ENCODE results near the gene MDH2.
"Not testable (repeated sequence)": the region's sequence is repeated elsewhere in the genome, so short reads cannot be mapped to it uniquely, and the experiment has no call there.

MDH2 gene

GRCh38 chr7:76086070-76086469, 38.2 kb downstream of the MDH2 start:
- Histone ChIP-seq H3K9me3 (ENCODE audit: insufficient read depth, low read length) (no peaks in the 10 kb centered on the region), H3K4me3 (ENCODE audit: insufficient read depth, low read length, poor library complexity, severe bottlenecking) (no peak overlapping the region), H3F3A (ENCODE audit: insufficient read depth) (no peaks in the 10 kb centered on the region), H3K36me3 (ENCODE audit: low read length) (no peaks in the 10 kb centered on the region), H3K79me2 (ENCODE audit: insufficient read depth, low read length) (no peaks in the 10 kb centered on the region), H2AFZ (ENCODE audit: low read depth, low read length, severe bottlenecking) (no peak overlapping the region), H3K27ac (ENCODE audit: low read depth, low read length) (no peak overlapping the region), H4K20me1 (ENCODE audit: low read depth, low read length) (no peaks in the 10 kb centered on the region), H3K4me2 (ENCODE audit: low read depth, low read length, poor library complexity, severe bottlenecking) (no peak overlapping the region), H3K27me3 (ENCODE audit: low read length) (no peaks in the 10 kb centered on the region), H3K9ac (ENCODE audit: low read length) (no peak overlapping the region), H3K9me2 (replicated peaks; ENCODE audit: insufficient read depth, low read length) (no peaks in the 10 kb centered on the region)
- TF ChIP-seq EZH2phosphoT487 (conservative IDR thresholded peaks at IDR 0.05; ENCODE audit: low read length), result no peak
- TF ChIP-seq, protein P1, sequence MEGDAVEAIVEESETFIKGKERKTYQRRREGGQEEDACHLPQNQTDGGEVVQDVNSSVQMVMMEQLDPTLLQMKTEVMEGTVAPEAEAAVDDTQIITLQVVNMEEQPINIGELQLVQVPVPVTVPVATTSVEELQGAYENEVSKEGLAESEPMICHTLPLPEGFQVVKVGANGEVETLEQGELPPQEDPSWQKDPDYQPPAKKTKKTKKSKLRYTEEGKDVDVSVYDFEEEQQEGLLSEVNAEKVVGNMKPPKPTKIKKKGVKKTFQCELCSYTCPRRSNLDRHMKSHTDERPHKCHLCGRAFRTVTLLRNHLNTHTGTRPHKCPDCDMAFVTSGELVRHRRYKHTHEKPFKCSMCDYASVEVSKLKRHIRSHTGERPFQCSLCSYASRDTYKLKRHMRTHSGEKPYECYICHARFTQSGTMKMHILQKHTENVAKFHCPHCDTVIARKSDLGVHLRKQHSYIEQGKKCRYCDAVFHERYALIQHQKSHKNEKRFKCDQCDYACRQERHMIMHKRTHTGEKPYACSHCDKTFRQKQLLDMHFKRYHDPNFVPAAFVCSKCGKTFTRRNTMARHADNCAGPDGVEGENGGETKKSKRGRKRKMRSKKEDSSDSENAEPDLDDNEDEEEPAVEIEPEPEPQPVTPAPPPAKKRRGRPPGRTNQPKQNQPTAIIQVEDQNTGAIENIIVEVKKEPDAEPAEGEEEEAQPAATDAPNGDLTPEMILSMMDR (IDR thresholded peaks at IDR 0.05; ENCODE audit: insufficient read depth, low read length, poor library complexity, severe bottlenecking), result no peak

- not testable (repeated sequence) for H3K27ac ChIP-seq (ENCODE audit: low read depth, low read length); H3F3A ChIP-seq (ENCODE audit: insufficient read depth); H4K20me1 ChIP-seq (ENCODE audit: low read depth, low read length); H3K27me3 ChIP-seq (ENCODE audit: low read length); H3K4me2 ChIP-seq (ENCODE audit: low read depth, low read length, poor library complexity, severe bottlenecking); H3K79me2 ChIP-seq (ENCODE audit: insufficient read depth, low read length); H3K36me3 ChIP-seq (ENCODE audit: low read length); H3K9me2 ChIP-seq (replicated peaks; ENCODE audit: insufficient read depth, low read length); H3K4me3 ChIP-seq (ENCODE audit: insufficient read depth, low read length, poor library complexity, severe bottlenecking); H2AFZ ChIP-seq (ENCODE audit: low read depth, low read length, severe bottlenecking); H3K9me3 ChIP-seq (ENCODE audit: insufficient read depth, low read length); H3K9ac ChIP-seq (ENCODE audit: low read length)
Measured at GRCh38 chr7:76087362-76087791, 39.5 kb downstream of the MDH2 start.

DNA sequence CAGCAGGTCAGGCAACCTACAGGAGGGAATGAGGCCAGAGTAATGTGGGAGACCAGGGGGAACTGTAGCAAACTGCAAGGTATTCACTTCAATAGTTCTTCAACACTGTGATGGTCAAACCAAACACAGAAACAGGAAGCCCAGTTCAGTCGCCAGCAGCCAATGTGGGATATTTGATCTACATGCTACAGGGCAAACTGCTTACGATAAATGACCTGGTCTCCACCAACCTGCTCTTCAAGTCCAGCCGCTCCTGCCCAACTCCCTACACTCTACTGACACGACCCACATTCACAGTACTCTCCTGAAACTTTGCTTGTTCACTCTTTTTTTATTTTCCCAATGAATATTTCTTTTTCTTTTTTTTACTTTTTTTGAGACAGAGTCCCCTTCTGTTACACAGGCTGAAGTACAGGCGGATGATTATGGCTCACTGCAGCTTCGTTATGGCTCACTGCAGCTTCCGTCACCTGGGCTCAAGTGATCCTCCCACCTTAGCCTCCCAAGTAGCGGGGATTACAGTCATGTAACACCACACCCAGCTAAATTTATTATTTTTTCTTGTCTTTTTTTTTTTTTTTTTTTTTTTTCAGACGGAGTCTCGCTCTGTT, 42.1 kb downstream of the MDH2 start:
- Histone ChIP-seq H3K4me3 (ENCODE audit: insufficient read depth, low read length, poor library complexity, severe bottlenecking) (no peak overlapping the region), H3K27me3 (ENCODE audit: low read length) (no peaks in the 10 kb centered on the region), H3K4me2 (ENCODE audit: low read depth, low read length, poor library complexity, severe bottlenecking) (no peak overlapping the region), H3K9ac (ENCODE audit: low read length) (no peak overlapping the region), H3K9me3 (ENCODE audit: insufficient read depth, low read length) (no peaks in the 10 kb centered on the region), H3K79me2 (ENCODE audit: insufficient read depth, low read length) (no peaks in the 10 kb centered on the region), H4K20me1 (ENCODE audit: low read depth, low read length) (no peaks in the 10 kb centered on the region), H2AFZ (ENCODE audit: low read depth, low read length, severe bottlenecking) (no peak overlapping the region), H3K27ac (ENCODE audit: low read depth, low read length) (no peak overlapping the region), H3K9me2 (replicated peaks; ENCODE audit: insufficient read depth, low read length) (no peaks in the 10 kb centered on the region), H3F3A (ENCODE audit: insufficient read depth) (no peaks in the 10 kb centered on the region), H3K36me3 (ENCODE audit: low read length) (no peaks in the 10 kb centered on the region)
- TF ChIP-seq, protein P1 (IDR thresholded peaks at IDR 0.05; ENCODE audit: insufficient read depth, low read length, poor library complexity, severe bottlenecking), result no peak
- TF ChIP-seq EZH2phosphoT487 (conservative IDR thresholded peaks at IDR 0.05; ENCODE audit: low read length), result no peak

GRCh38 chr7:76091506-76091905, 43.6 kb downstream of the MDH2 start:
- Histone ChIP-seq H3K4me3 (ENCODE audit: insufficient read depth, low read length, poor library complexity, severe bottlenecking) (no peak overlapping the region), H3K9me3 (ENCODE audit: insufficient read depth, low read length) (no peaks in the 10 kb centered on the region), H2AFZ (ENCODE audit: low read depth, low read length, severe bottlenecking) (no peak overlapping the region), H3K27me3 (ENCODE audit: low read length) (no peaks in the 10 kb centered on the region), H4K20me1 (ENCODE audit: low read depth, low read length) (no peaks in the 10 kb centered on the region), H3K9ac (ENCODE audit: low read length) (no peak overlapping the region), H3K4me2 (ENCODE audit: low read depth, low read length, poor library complexity, severe bottlenecking) (no peak overlapping the region), H3K79me2 (ENCODE audit: insufficient read depth, low read length) (no peaks in the 10 kb centered on the region), H3K36me3 (ENCODE audit: low read length) (no peaks in the 10 kb centered on the region), H3F3A (ENCODE audit: insufficient read depth) (no peaks in the 10 kb centered on the region), H3K27ac (ENCODE audit: low read depth, low read length) (no peak overlapping the region), H3K9me2 (replicated peaks; ENCODE audit: insufficient read depth, low read length) (no peaks in the 10 kb centered on the region)
- no peak for TF ChIP-seq EZH2phosphoT487 (conservative IDR thresholded peaks at IDR 0.05; ENCODE audit: low read length)
- TF ChIP-seq, protein P1 (IDR thresholded peaks at IDR 0.05; ENCODE audit: insufficient read depth, low read length, poor library complexity, severe bottlenecking), result no peak

GRCh38 chr7:76093531-76093930, 45.6 kb downstream of the MDH2 start:
- H3K9ac ChIP-seq (ENCODE audit: low read length); H3K36me3 ChIP-seq (ENCODE audit: low read length); H3K27me3 ChIP-seq (ENCODE audit: low read length); H3F3A ChIP-seq (ENCODE audit: insufficient read depth); H3K4me3 ChIP-seq (ENCODE audit: insufficient read depth, low read length, poor library complexity, severe bottlenecking); H3K79me2 ChIP-seq (ENCODE audit: insufficient read depth, low read length); H3K4me2 ChIP-seq (ENCODE audit: low read depth, low read length, poor library complexity, severe bottlenecking); H2AFZ ChIP-seq (ENCODE audit: low read depth, low read length, severe bottlenecking); H3K9me3 ChIP-seq (ENCODE audit: insufficient read depth, low read length); H3K9me2 ChIP-seq (replicated peaks; ENCODE audit: insufficient read depth, low read length); H3K27ac ChIP-seq (ENCODE audit: low read depth, low read length); H4K20me1 ChIP-seq (ENCODE audit: low read depth, low read length): not testable (repeated sequence)

DNA sequence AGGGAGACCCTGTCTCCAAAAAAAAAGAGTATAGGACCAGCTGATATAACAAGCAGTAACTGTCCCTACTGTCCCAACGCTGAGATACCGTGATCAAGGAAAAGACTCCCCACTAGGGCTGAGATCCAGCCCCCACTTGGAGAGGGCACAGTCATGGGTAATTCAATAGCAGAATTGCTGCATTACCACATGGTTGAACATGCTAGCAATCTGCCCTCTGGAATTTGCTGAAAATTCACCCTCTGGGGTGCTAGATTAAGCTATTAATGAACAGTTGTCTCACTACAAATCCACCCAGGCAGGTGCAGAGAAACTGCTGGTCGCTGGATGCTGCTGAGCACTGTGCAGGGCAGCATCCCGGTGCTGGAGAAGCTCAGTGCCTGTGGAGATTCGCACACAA, 46.4 kb downstream of the MDH2 start:
- H3F3A ChIP-seq (ENCODE audit: insufficient read depth); H3K9me2 ChIP-seq (replicated peaks; ENCODE audit: insufficient read depth, low read length); H3K4me2 ChIP-seq (ENCODE audit: low read depth, low read length, poor library complexity, severe bottlenecking); H3K27me3 ChIP-seq (ENCODE audit: low read length); H3K27ac ChIP-seq (ENCODE audit: low read depth, low read length); H3K36me3 ChIP-seq (ENCODE audit: low read length); H3K9ac ChIP-seq (ENCODE audit: low read length); H2AFZ ChIP-seq (ENCODE audit: low read depth, low read length, severe bottlenecking); H3K4me3 ChIP-seq (ENCODE audit: insufficient read depth, low read length, poor library complexity, severe bottlenecking); H3K79me2 ChIP-seq (ENCODE audit: insufficient read depth, low read length); H4K20me1 ChIP-seq (ENCODE audit: low read depth, low read length); H3K9me3 ChIP-seq (ENCODE audit: insufficient read depth, low read length): not testable (repeated sequence)

Measured in SU-DHL-6 (cell line).